GM23338 (cell line): Measurements from ENCODE around the gene MED20.

Experiments
- EZH2 ChIP-seq: fragments of 200-600 bp; sonication (generic); IDR thresholded peaks from one replicate; pipeline ENCODE4 v1.8.0; 2017; ENCODE audit warnings: antibody characterized with exemption, mild to moderate bottlenecking, low read depth; ENCODE audit not compliant: unreplicated experiment
- REST ChIP-seq: IDR thresholded peaks from one replicate; pipeline ENCODE4 v1.6.1; 2018; ENCODE audit warnings: antibody characterized with exemption; ENCODE audit not compliant: unreplicated experiment

DNA sequence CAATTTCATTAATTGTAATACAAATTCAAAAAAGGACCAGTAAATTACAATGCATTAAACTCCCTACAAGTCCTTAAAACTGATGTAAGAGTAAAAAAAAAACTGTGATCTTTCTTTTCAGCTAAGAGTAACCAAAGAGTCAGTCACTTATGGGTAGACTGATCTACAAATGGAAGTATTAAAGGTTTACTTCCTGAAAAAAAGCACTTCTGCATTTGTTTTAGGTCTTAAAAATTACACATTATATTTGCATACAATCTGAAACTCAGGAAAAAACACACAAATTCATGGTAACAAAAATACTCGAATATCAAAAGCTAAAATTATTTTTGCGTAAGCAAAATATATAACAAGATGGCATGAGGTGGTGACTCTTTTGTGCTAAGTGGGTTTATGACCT is 49.2 kb downstream of the MED20 start:
- TF ChIP-seq EZH2 (no peak), REST (no peak)
